HG03280 (cell line): ENCODE data around the gene CCDC175.
A peak's percentile ranks its signal among the peaks of the same experiment; 100 is the strongest.

Experiments used
- ATAC-seq: cut with Tn5 transposase; IDR thresholded peaks from one replicate; pipeline ENCODE4 v1.9.1; 2021; ENCODE audit warnings: mild to moderate bottlenecking, moderate library complexity; ENCODE audit not compliant: unreplicated experiment

Gene CCDC175

GRCh38 chr14:59483363-59483762, 93.2 kb downstream of the CCDC175 start:
- no peak for ATAC-seq

GRCh38 chr14:59482541-59483331, 93.9 kb downstream of the CCDC175 start:
- no peak for ATAC-seq

GRCh38 chr14:59481871-59482540, 94.6 kb downstream of the CCDC175 start:
- no peak for ATAC-seq

- no peak for ATAC-seq
Measured at GRCh38 chr14:59481407-59481806, 95.2 kb downstream of the CCDC175 start.

GRCh38 chr14:59480166-59480565, 96.4 kb downstream of the CCDC175 start:
- no peak for ATAC-seq

- ATAC-seq = no peak
Measured at GRCh38 chr14:59478540-59478939, 98.1 kb downstream of the CCDC175 start.

- no peak for ATAC-seq
Measured at GRCh38 chr14:59475709-59476108, 100.9 kb downstream of the CCDC175 start.

GRCh38 chr14:59474172-59474571, 102.4 kb downstream of the CCDC175 start:
- ATAC-seq = no peak

GRCh38 chr14:59465316-59466135, 111.1 kb downstream of the CCDC175 start, which contains the start of gene GPR135:
Gene GPR135 (minus strand): TSS chr14:59465380. CDS start chr14:59465226, 154 bp downstream.
- ATAC-seq = peak; percentile 57

- ATAC-seq = peak; percentile 63
Measured at GRCh38 chr14:59464486-59465315, 111.9 kb downstream of the CCDC175 start.

- ATAC-seq = peak; percentile 29
Measured at GRCh38 chr14:59463787-59464485, 112.7 kb downstream of the CCDC175 start.

GRCh38 chr14:59461891-59462290, 114.7 kb downstream of the CCDC175 start:
- no peak for ATAC-seq

- ATAC-seq = no peak
Measured at GRCh38 chr14:59460378-59460777, 116.2 kb downstream of the CCDC175 start.

- no peak for ATAC-seq
Measured at GRCh38 chr14:59458486-59458885, 118.1 kb downstream of the CCDC175 start.

- no peak for ATAC-seq
Measured at GRCh38 chr14:59455411-59455810, 121.2 kb downstream of the CCDC175 start.
